Thyroid gland (tissue), 4 donors: Measurements from ENCODE around the gene GOLGA3. TPM values are rescaled to one million over a fixed set of nuclear protein-coding genes. Genes with fewer than 3 reads are reported as not detected.

Source experiments
- DNase-seq, 2 donors: peaks; one replicate each; pipeline ENCODE4 v3.0.0-alpha.2; 2019
- H3K27ac ChIP-seq, 3 donors: fragments of 200-600 bp; sonication (generic); 1 replicate in 2 of 3; 2 replicates in 1 of 3; pipeline ENCODE4 v1.5.1; 2016 to 2019; ENCODE audit warnings: mild to moderate bottlenecking in 1 of 3, moderate library complexity in 1 of 3
- H3K27me3 ChIP-seq: fragments of 200-600 bp; sonication (generic); one replicate; pipeline ENCODE4 v1.5.1; 2019
- H3K36me3 ChIP-seq, 2 donors: fragments of 200-600 bp; sonication (generic); one replicate each; pipeline ENCODE4 v1.5.1; 2016 to 2019
- H3K4me1 ChIP-seq, 2 donors: fragments of 200-600 bp; sonication (generic); one replicate each; pipeline ENCODE4 v1.5.1; 2017 to 2019
- H3K4me3 ChIP-seq, 3 donors: fragments of 200-600 bp; sonication (generic); replicated peaks in 1 of 3; 1 replicate in 2 of 3; 2 replicates in 1 of 3; pipeline ENCODE4 v1.5.1; 2016; ENCODE audit warnings: mild to moderate bottlenecking in 1 of 3
- H3K9me3 ChIP-seq: fragments of 200-600 bp; sonication (generic); one replicate; pipeline ENCODE4 v1.5.1; 2017
- CTCF ChIP-seq, 6 experiments: fragments of 200-600 bp in 3 of 6; fragments of 450-650 bp in 3 of 6; sonication (generic) in 3 of 6; IDR thresholded peaks; one replicate each; pipeline ENCODE4 v1.5.1; 2016 to 2019; ENCODE audit warnings: antibody characterized with exemption in 6 of 6, mild to moderate bottlenecking in 2 of 6, inconsistent platforms in 1 of 6, moderate library complexity in 1 of 6
- POLR2A ChIP-seq, 2 donors: fragments of 450-650 bp; IDR thresholded peaks; one replicate each; pipeline ENCODE4 v1.6.1; 2017; ENCODE audit warnings: antibody characterized with exemption in 2 of 2, mild to moderate bottlenecking in 2 of 2, moderate library complexity in 1 of 2
- WGBS, 2 donors: methylation state at CpG; one replicate each; pipeline ENCODE4 v1.1.5; 2017; 5-methylcytosine and 5-hydroxymethylcytosine counted together
- intact Hi-C: fragments of 100-400 bp; cut with DNase I; formaldehyde crosslinking; loops from one replicate; pipeline ENCODE4 v1.15.1; 2023
- small RNA-seq: library from RNA; depleted of rRNA; stranded (forward); fragments of <200 nt; gene quantifications from one replicate; pipeline ENCODE3, GENCODE V24; 2016
- total RNA-seq, 4 donors: library from RNA; depleted of rRNA; stranded (reverse); fragments of >200 nt; gene quantifications; one replicate each; pipeline ENCODE4 v1.2.3, GENCODE V29; 2016

The GOLGA3 gene
- total RNA-seq, 4 donors from 2014 or later = 73.8 to 106 (median 88.8) TPM

GRCh38 chr12:132719954-132720324, 108.7 kb downstream of the GOLGA3 start:
- Histone ChIP-seq H3K9me3 (no peaks in the 10 kb centered on the region), H3K36me3 (peaks cover 51 to 52% of the 10 kb centered on the region in 2 donors), H3K4me1 (no peaks in the 10 kb centered on the region), H3K27me3 (no peaks in the 10 kb centered on the region), H3K4me3 (no peak overlapping the region), H3K27ac (no peak overlapping the region)
- intact Hi-C loops = no loop called here
- DNase-seq = no peak
- WGBS, 2 donors = 91 to 97% methylated on average over 12 of the region's 12 CpGs
- TF ChIP-seq POLR2A (IDR thresholded peaks at IDR 0.05) = no peak
- no peak for TF ChIP-seq CTCF (IDR thresholded peaks at IDR 0.05)

- TF ChIP-seq CTCF (IDR thresholded peaks at IDR 0.05) (no peak), POLR2A (IDR thresholded peaks at IDR 0.05) (no peak)
- Histone ChIP-seq H3K4me1 (no peaks in the 10 kb centered on the region), H3K27me3 (no peaks in the 10 kb centered on the region), H3K4me3 (no peak overlapping the region), H3K36me3 (peaks cover 46 to 47% of the 10 kb centered on the region in 2 donors), H3K9me3 (no peaks in the 10 kb centered on the region), H3K27ac (no peak overlapping the region)
- 92 to 97% methylated on average over 28 to 31 of the region's 31 CpGs for WGBS, 2 donors
- DNase-seq = no peak
- intact Hi-C loops = no loop called here
These were observed 109.3 kb downstream of the GOLGA3 start for GRCh38 chr12:132719141-132719953.

Small RNAs within 50 kb of the gene (small RNA-seq; reads per million reads assigned to genes)
- not detected for gene RNA5SP379

Other genes with a start within 250 kb of the GOLGA3 start
- gene LRCOL1, start 218.3 kb downstream of the GOLGA3 start, total RNA-seq = 1 to 10 TPM in 2 of 4 donors, under 1 TPM in 1, not detected in 1; 0.89 to 3.2 (median 3.2) TPM
- under 1 TPM in 1 of 4 donors, not detected in 3; 0.45 TPM for gene P2RX2, start 210.1 kb downstream of the GOLGA3 start, total RNA-seq
- 10 to 100 TPM; 19.2 to 28.1 (median 23.9) TPM for gene POLE, start 141.5 kb downstream of the GOLGA3 start, total RNA-seq
- gene PXMP2, start 141.3 kb downstream of the GOLGA3 start, total RNA-seq = 10 to 100 TPM; 25.7 to 57.6 (median 38.4) TPM
- 10 to 100 TPM; 21.6 to 45.8 (median 26.0) TPM for gene PGAM5, start 118.0 kb downstream of the GOLGA3 start, total RNA-seq
- gene ANKLE2, start 67.0 kb downstream of the GOLGA3 start, total RNA-seq = 10 to 100 TPM; 50.7 to 70.7 (median 55.3) TPM
- gene CHFR, start 58.7 kb upstream of the GOLGA3 start, total RNA-seq = 10 to 100 TPM; 21.8 to 40.6 (median 27.7) TPM
- gene ZNF605, start 127.4 kb upstream of the GOLGA3 start, total RNA-seq = 10 to 100 TPM; 22.6 to 26.1 (median 24.1) TPM
- 10 to 100 TPM; 10.3 to 25.4 (median 16.4) TPM for gene ZNF26, start 157.5 kb upstream of the GOLGA3 start, total RNA-seq
- 10 to 100 TPM; 36.5 to 71.7 (median 42.0) TPM for gene ZNF84, start 208.6 kb upstream of the GOLGA3 start, total RNA-seq